Ammon's horn (tissue), 1 donor: ENCODE measurements around the gene KRTAP10-6.
"Not testable (repeated sequence)": the region's sequence is repeated elsewhere in the genome, so short reads cannot be mapped to it uniquely, and the experiment has no call there.

Experiments used
- DNase-seq: peaks from one replicate; pipeline ENCODE4 v3.0.0-alpha.2; 2016; ENCODE audit warnings: low spot score

Gene KRTAP10-6

GRCh38 chr21:44578371-44579055 is 13.8 kb downstream of the KRTAP10-6 start:
- no peak for DNase-seq

GRCh38 chr21:44576025-44576420 is 16.3 kb downstream of the KRTAP10-6 start:
- no peak for DNase-seq

- no peak for DNase-seq
These were observed 16.8 kb downstream of the KRTAP10-6 start for GRCh38 chr21:44575307-44576024.

GRCh38 chr21:44574457-44575306 is 17.6 kb downstream of the KRTAP10-6 start:
- no peak for DNase-seq

GRCh38 chr21:44573630-44574456 is 18.5 kb downstream of the KRTAP10-6 start, which contains the start of gene KRTAP10-4:
KRTAP10-4 (plus strand) TSS chr21:44573729; CDS start chr21:44573759, 30 bp downstream.
- DNase-seq: not testable (repeated sequence)

- no peak for DNase-seq
These were observed 19.2 kb downstream of the KRTAP10-6 start for GRCh38 chr21:44572959-44573583.

- no peak for DNase-seq
These were observed 20.2 kb downstream of the KRTAP10-6 start for GRCh38 chr21:44571844-44572782.

GRCh38 chr21:44571296-44571695 is 21.0 kb downstream of the KRTAP10-6 start:
- no peak for DNase-seq

- no peak for DNase-seq
These were observed 22.3 kb downstream of the KRTAP10-6 start for GRCh38 chr21:44569861-44570517.

- no peak for DNase-seq
These were observed 23.4 kb downstream of the KRTAP10-6 start for GRCh38 chr21:44568667-44569556.

GRCh38 chr21:44568261-44568660 is 24.0 kb downstream of the KRTAP10-6 start:
- DNase-seq: no peak

- DNase-seq: no peak
These were observed 24.7 kb downstream of the KRTAP10-6 start for GRCh38 chr21:44567481-44568171.

GRCh38 chr21:44566403-44566802 is 25.9 kb downstream of the KRTAP10-6 start:
- no peak for DNase-seq

- no peak for DNase-seq
These were observed 27.3 kb downstream of the KRTAP10-6 start for GRCh38 chr21:44564886-44565598.

GRCh38 chr21:44564099-44564498 is 28.2 kb downstream of the KRTAP10-6 start:
- no peak for DNase-seq

GRCh38 chr21:44558695-44559094 is 33.6 kb downstream of the KRTAP10-6 start, which contains the start of gene KRTAP10-3:
KRTAP10-3 (minus strand) TSS chr21:44558795; CDS start chr21:44558715, 80 bp downstream.
- DNase-seq: no peak

GRCh38 chr21:44558329-44558675 is 34.0 kb downstream of the KRTAP10-6 start:
- not testable (repeated sequence) for DNase-seq
